GM21737 (cell line): ENCODE data around the gene CXCR5.

ENCODE experiments used
- ATAC-seq: cut with Tn5 transposase; IDR thresholded peaks from one replicate; pipeline ENCODE4 v1.9.1; 2021; ENCODE audit warnings: mild to moderate bottlenecking, moderate library complexity; ENCODE audit not compliant: unreplicated experiment

Gene CXCR5

DNA sequence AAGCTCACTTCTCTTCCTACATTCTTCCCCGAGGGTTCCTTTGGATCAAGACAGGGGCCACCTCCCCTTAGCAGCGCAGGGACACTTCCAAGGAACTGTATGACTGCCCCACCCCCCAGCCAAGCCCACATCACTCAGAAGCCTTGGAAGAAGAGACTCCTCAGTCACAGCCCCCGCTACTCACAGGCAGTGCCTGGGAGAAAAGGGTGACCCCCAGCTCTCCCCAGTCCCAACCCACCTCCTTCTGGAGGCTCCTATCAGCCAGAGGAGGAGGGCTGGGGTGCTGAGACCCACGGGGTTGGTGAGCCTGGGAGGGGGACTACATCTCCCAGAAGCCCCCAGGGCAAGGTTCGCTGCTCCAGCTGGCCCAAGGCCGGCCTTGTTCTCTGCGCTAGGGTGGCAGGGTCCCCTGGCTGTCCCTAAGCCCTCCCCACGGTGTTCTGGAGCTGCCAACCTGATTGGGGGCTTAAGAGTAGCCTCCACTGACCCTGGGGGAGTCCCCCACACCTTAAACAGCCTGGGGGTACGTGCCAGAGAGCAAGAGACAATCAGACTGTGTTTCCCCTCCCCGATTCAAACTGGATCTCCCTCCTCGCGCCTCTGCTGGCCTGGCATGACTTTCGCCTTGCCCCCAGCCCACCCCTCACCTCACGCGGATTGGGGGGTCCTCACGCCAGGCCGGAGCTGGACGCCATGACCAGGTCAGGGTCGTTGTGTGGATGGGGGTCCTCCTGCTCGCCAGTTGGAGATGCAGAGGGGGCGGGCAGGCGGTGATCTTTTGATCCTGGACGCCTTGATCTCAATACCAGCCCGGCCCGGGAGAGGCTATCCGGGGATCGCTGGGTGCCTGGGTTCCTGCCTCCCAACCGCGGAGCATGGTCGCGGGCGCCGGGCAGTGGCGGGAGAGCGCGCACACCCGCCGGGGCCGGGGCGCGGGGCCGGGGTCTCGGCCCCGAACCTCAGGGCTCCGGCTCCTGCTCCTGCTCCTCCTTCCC is 41.2 kb downstream of the CXCR5 start:
- no peak for ATAC-seq

GRCh38 chr11:118927554-118928100 is 43.9 kb downstream of the CXCR5 start:
- ATAC-seq: no peak

DNA sequence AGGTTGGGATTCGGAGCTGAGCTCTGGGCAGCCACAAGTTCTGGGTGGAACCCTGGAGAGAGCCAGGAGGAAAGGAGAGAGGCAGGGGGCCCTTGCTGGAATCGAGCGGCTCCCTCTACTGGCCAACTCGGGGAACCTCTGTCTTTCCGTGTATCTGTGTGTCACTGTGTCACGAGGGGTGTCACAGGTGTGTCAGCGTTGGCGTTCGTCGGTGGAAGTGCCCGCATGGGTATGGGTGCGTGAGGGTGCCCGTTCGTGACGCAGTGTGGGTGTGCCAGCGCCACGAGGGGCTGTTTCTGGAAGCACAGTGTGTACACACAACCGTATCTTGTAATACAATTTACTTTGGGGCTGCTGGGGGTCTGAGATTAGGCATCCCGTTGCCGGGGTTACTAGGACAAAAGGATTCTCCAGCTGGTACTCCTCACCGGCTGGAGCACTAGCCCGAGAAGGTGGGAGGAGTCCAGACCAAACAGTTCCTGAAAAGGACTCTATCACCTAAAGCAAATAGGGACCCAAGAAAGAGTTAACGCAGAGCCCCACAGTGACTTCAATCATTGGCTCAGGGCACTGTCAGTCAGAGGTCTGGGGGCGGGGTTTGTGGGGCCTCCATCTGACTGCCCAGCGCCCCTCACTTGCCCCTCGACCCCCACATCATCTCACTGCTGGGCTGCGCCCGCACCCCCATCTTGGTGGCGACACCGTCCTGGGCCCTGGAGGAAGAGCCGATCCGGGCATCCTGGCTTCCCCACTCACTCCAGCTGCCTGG is 44.6 kb downstream of the CXCR5 start:
- ATAC-seq: peak; percentile 35

DNA sequence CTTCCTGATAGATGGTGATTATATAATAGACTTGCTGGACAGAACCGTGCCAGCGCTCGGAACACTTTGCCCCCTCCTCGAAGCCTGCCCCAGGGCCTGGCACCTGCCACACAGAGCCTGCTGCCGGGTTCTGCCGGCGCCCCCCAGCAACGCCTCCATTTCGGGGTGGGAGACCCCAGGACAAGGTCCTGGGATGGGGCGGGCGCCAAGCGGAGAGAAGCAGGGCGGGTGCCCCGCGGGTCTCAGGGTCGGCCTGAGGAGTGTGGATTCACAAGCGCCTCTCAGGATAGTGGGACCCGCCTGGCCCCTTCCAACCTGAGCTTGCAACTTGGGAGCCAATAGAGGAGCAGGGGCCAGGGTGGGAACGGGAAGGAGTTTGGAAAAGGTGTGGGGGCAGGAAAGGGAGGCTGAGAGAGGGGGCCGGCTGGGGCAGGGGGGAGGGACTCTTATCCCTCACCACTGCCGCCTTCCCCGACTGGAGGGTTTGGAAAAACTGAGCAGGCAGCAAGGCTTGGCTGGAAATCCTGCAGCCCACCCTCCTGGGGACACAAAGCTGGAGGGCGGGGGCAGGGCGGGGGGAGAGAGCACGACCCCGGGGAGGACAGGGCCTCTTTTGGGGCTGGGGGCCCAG is 45.3 kb downstream of the CXCR5 start:
- ATAC-seq: no peak

DNA sequence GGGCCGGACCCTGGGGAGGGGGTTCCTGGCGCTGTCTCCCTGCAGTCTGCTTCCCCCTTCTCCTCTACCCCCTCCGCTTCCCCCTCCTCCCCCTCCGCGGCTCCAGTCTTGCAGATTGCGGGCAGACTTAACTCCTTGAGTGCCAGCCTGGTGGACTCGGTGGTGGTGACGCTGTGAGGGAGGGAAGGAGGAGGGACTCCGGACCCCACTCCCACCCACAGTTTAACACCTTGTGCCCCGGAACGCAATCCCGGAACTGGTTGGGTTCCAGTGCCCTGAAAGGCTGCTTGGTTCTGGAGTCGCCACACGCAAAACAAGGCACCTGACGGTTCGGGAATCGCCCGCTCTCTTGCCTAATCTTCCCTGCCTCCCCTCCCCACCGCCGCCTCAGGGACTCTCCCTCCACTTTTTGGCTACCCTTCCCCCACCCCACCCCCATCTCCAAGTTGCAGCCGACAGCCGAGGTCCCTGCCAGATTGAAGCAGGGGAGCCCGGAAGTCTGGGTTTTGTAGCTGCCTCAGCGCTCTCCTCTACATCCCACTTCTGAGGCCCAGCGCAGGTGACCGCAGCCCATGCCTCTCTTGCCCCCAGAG is 45.9 kb downstream of the CXCR5 start:
- ATAC-seq: no peak

DNA sequence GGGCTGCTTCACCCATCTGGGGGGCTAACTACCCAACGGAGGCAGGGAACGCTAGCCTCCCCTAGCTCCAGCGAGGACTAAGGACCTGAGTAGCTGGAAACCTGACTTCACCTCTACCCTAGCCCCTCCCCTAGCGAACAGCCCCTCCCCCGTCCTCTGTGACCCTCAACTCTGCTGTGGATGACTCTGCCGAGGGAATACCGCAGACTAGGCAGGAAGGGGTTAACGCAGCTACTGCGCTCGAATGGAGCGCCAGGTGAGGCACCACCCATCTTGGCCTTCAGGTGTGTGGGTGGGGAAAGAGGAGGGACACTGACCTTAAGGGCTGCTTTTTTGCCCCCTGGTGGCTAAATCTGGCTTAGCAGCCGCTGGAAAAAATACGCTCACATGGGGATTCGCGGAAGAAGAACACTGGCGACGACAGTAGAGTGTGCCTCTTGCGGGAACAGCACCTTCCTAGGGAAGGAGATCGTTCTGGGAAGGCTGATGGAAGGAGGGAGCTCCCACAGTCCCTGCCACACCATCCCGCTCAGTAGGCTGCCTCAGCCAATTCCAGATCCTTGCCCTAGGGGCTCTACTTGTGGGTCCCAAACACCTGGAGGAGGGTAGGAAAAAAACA is 46.5 kb downstream of the CXCR5 start:
- ATAC-seq: no peak

GRCh38 chr11:118931571-118931970 is 47.9 kb downstream of the CXCR5 start:
- ATAC-seq: no peak

GRCh38 chr11:118933486-118933885 is 49.8 kb downstream of the CXCR5 start:
- ATAC-seq: no peak

GRCh38 chr11:118935376-118935775 is 51.7 kb downstream of the CXCR5 start:
- no peak for ATAC-seq

DNA sequence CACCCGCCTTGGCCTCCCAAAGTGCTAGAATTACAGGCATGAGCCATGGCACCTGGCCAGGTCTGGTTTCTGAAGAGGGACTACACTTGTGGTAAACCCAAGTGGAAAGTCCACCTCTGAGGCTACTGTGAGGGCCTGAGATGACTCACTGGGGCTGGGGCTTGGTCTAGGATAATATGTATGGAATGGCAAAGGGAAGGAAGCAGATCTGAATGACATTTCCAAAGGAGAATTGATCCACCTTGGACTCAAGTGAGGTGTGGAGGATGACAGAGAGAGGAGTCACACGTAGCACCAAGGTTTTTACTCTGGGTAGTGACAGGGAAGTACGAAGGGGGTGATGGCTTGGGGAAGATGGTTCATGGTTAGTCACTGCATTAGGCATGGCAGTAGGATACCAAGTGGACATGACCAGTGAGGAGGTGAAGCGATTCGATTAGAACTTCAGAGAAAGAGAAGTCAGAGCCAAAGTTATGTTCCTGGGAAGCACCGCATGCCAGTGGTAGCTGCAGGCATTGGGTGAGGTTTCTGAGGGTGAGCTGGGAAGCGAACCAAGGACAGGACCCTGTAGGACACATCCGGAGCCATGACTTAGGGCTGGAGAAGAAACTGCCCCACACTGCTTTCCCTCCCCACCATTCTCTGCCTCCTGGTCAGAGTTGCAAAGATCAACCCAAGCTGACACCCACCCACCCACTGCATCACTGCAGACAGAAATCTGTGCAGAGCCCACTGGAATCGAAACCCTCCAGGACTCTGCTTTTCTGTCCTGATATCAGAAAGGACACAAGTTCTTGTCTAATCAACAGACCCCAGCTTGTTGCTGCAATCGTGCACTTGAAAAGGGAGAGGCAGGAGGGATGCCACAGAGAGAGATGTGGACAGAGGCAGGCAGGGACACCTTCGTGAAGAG is 55.1 kb downstream of the CXCR5 start:
- no peak for ATAC-seq

DNA sequence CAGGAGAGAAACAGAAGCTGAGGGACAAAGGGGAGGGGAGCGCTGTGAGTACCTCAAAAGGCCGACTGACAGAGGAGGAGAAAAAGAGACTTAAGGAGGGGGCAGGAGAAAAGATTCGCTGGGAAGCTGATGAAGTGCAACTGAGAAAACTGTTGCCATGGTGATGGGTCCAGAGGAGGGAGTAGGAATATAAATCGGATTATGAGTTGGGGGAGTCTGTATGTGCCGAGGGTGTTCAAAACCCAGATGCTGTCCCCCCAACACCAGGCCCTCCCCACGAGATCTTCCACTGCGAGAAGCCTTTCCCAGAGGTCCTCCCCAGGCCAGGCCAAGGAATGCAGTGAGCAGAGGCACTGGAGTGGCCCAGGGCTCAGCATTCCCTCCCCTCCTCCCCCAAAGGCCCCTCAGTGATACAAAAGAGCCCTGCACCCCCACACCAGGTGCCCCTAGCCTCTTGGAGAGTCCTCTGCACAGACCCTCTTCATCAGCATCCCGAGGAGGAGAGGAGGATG is 55.8 kb downstream of the CXCR5 start:
- no peak for ATAC-seq

GRCh38 chr11:118939953-118940598 is 56.4 kb downstream of the CXCR5 start:
- ATAC-seq: no peak

- no peak for ATAC-seq
Measured at GRCh38 chr11:118947091-118947490, 63.4 kb downstream of the CXCR5 start.
